Measurements from ENCODE around the gene PDIA5. TPM values are rescaled to one million over a fixed set of nuclear protein-coding genes. Genes with fewer than 3 reads are reported as not detected.

PDIA5 gene
- polyA plus RNA-seq, 1 donor from 2014 or later, result 1.4 TPM

DNA sequence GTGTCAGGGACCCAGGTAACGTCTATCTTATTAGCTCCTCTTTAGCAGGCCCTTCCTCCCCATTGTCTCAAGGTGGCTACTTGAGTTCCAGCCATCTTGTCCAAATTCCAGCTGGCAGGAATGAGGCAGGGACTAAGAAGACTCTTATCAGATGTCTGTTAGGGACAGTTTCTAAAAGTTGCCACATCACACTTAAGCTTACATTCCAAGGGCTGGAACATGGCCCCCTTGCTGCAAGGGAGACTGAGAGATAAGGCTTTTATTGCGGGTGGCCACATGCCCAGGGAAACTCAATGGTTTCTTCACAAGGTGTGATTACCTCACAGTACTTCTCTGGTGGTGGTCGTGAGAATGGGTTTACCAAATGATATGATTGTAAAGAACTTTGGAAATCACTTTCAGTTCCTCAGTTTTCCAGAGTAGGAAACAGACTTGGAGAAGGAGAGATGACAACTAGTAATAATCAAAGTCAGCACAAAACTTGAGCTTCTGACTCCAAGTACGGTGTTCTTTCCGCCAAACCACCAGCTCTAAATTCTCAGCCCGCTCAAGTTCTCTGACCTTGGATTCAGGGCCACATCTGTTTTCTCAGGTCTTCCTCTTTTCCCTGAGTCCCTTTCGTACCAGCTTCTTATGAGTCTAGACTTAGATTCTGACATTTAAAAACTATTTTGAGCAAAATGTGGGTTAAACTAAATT, 14.2 kb downstream of the PDIA5 start:
- no peak for TF ChIP-seq EP300 (conservative IDR thresholded peaks at IDR 0.05; ENCODE audit: poor library complexity, severe bottlenecking)
- TF ChIP-seq POLR2AphosphoS5 (IDR thresholded peaks at IDR 0.05), result no peak
- no peak for TF ChIP-seq MXI1 (conservative IDR thresholded peaks at IDR 0.05; ENCODE audit: poor library complexity, severe bottlenecking)
- TF ChIP-seq RAD21 (conservative IDR thresholded peaks at IDR 0.05), result no peak
- no peak for TF ChIP-seq TAF1 (IDR thresholded peaks at IDR 0.05; ENCODE audit: low read depth)
- TF ChIP-seq, protein P1, sequence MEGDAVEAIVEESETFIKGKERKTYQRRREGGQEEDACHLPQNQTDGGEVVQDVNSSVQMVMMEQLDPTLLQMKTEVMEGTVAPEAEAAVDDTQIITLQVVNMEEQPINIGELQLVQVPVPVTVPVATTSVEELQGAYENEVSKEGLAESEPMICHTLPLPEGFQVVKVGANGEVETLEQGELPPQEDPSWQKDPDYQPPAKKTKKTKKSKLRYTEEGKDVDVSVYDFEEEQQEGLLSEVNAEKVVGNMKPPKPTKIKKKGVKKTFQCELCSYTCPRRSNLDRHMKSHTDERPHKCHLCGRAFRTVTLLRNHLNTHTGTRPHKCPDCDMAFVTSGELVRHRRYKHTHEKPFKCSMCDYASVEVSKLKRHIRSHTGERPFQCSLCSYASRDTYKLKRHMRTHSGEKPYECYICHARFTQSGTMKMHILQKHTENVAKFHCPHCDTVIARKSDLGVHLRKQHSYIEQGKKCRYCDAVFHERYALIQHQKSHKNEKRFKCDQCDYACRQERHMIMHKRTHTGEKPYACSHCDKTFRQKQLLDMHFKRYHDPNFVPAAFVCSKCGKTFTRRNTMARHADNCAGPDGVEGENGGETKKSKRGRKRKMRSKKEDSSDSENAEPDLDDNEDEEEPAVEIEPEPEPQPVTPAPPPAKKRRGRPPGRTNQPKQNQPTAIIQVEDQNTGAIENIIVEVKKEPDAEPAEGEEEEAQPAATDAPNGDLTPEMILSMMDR (IDR thresholded peaks at IDR 0.05; ENCODE audit: poor library complexity, severe bottlenecking), result no peak
- TF ChIP-seq SMC3 (conservative IDR thresholded peaks at IDR 0.05; ENCODE audit: poor library complexity), result no peak
- TF ChIP-seq, protein P2, sequence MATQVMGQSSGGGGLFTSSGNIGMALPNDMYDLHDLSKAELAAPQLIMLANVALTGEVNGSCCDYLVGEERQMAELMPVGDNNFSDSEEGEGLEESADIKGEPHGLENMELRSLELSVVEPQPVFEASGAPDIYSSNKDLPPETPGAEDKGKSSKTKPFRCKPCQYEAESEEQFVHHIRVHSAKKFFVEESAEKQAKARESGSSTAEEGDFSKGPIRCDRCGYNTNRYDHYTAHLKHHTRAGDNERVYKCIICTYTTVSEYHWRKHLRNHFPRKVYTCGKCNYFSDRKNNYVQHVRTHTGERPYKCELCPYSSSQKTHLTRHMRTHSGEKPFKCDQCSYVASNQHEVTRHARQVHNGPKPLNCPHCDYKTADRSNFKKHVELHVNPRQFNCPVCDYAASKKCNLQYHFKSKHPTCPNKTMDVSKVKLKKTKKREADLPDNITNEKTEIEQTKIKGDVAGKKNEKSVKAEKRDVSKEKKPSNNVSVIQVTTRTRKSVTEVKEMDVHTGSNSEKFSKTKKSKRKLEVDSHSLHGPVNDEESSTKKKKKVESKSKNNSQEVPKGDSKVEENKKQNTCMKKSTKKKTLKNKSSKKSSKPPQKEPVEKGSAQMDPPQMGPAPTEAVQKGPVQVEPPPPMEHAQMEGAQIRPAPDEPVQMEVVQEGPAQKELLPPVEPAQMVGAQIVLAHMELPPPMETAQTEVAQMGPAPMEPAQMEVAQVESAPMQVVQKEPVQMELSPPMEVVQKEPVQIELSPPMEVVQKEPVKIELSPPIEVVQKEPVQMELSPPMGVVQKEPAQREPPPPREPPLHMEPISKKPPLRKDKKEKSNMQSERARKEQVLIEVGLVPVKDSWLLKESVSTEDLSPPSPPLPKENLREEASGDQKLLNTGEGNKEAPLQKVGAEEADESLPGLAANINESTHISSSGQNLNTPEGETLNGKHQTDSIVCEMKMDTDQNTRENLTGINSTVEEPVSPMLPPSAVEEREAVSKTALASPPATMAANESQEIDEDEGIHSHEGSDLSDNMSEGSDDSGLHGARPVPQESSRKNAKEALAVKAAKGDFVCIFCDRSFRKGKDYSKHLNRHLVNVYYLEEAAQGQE (IDR thresholded peaks at IDR 0.05; ENCODE audit: borderline replicate concordance), result no peak
- TF ChIP-seq EZH2 (IDR thresholded peaks at IDR 0.05; ENCODE audit: borderline replicate concordance, insufficient read depth, low read length, poor library complexity, severe bottlenecking), result no peak
- no peak overlapping the region for H2AFZ ChIP-seq (ENCODE audit: low read depth, low read length)
- no peaks in the 10 kb centered on the region for H3K9me2 ChIP-seq (ENCODE audit: insufficient read depth, low read length)
- H3K36me3 ChIP-seq (ENCODE audit: insufficient read depth, low read length), result no peaks in the 10 kb centered on the region
- no peaks in the 10 kb centered on the region for H3K9me3 ChIP-seq (ENCODE audit: low read length)
- H3F3A ChIP-seq (ENCODE audit: insufficient read depth, low read length, poor library complexity, severe bottlenecking), result no peaks in the 10 kb centered on the region
- H3K4me2 ChIP-seq (ENCODE audit: low read length), result no peak overlapping the region
- no peak overlapping the region for H3K9ac ChIP-seq (ENCODE audit: low read length)
- no peak overlapping the region for H3K27ac ChIP-seq (ENCODE audit: low read length)
- no peaks in the 10 kb centered on the region for H4K20me1 ChIP-seq (ENCODE audit: insufficient read depth)
- H3K27me3 ChIP-seq (ENCODE audit: insufficient read depth, low read depth, low read length), result no peaks in the 10 kb centered on the region
- no peak overlapping the region for H3K4me3 ChIP-seq (ENCODE audit: low read length)
- no peaks in the 10 kb centered on the region for H3K79me2 ChIP-seq (replicated peaks; ENCODE audit: insufficient read depth, low read length)

DNA sequence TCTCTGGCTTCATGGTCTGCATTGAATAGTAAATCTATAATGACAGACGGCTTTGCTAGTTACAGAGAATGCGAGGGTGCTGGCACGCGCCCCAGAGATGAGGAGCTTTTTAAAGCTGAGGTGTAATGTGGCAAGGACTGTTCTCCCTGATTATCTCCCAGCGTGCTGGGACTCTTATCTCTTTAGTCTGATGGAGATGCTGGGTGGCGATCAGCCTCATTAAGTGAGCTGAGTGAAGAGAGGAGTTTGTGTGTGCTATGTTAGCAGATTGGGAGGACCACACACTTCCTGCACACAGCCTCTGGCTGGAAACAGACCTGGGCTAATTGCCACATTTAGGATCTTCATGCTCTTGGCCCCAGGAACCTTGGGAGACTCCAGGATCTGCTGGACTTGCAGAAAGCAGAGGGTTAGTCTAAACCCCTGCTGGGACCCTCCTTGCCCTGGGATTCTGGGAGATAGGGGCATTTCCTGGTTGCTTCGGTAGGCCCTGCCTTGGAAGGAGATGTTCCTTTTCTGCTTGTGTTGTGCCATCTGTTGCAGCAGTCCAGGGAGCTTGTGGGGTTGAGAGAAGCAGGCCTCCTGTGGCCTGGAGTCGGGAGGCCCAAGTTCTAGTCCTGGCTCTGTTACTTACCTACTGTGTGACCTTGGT, 15.0 kb downstream of the PDIA5 start:
- H2AFZ ChIP-seq (ENCODE audit: low read depth, low read length), result no peak overlapping the region
- no peaks in the 10 kb centered on the region for H3F3A ChIP-seq (ENCODE audit: insufficient read depth, low read length, poor library complexity, severe bottlenecking)
- H3K9me2 ChIP-seq (ENCODE audit: insufficient read depth, low read length), result no peaks in the 10 kb centered on the region
- H3K27me3 ChIP-seq (ENCODE audit: insufficient read depth, low read depth, low read length), result no peaks in the 10 kb centered on the region
- H3K27ac ChIP-seq (ENCODE audit: low read length), result no peak overlapping the region
- H3K9ac ChIP-seq (ENCODE audit: low read length), result no peak overlapping the region
- H3K9me3 ChIP-seq (ENCODE audit: low read length), result no peaks in the 10 kb centered on the region
- no peak overlapping the region for H3K4me2 ChIP-seq (ENCODE audit: low read length)
- H3K79me2 ChIP-seq (replicated peaks; ENCODE audit: insufficient read depth, low read length), result no peaks in the 10 kb centered on the region
- H4K20me1 ChIP-seq (ENCODE audit: insufficient read depth), result no peaks in the 10 kb centered on the region
- H3K4me3 ChIP-seq (ENCODE audit: low read length), result no peak overlapping the region
- H3K36me3 ChIP-seq (ENCODE audit: insufficient read depth, low read length), result no peaks in the 10 kb centered on the region
- no peak for TF ChIP-seq SMC3 (conservative IDR thresholded peaks at IDR 0.05; ENCODE audit: poor library complexity)
- TF ChIP-seq, protein P2 (IDR thresholded peaks at IDR 0.05; ENCODE audit: borderline replicate concordance), result no peak
- TF ChIP-seq, protein P1 (IDR thresholded peaks at IDR 0.05; ENCODE audit: poor library complexity, severe bottlenecking), result no peak
- TF ChIP-seq EZH2 (IDR thresholded peaks at IDR 0.05; ENCODE audit: borderline replicate concordance, insufficient read depth, low read length, poor library complexity, severe bottlenecking), result no peak
- no peak for TF ChIP-seq TAF1 (IDR thresholded peaks at IDR 0.05; ENCODE audit: low read depth)
- no peak for TF ChIP-seq POLR2AphosphoS5 (IDR thresholded peaks at IDR 0.05)
- no peak for TF ChIP-seq MXI1 (conservative IDR thresholded peaks at IDR 0.05; ENCODE audit: poor library complexity, severe bottlenecking)
- TF ChIP-seq EP300 (conservative IDR thresholded peaks at IDR 0.05; ENCODE audit: poor library complexity, severe bottlenecking), result no peak
- no peak for TF ChIP-seq RAD21 (conservative IDR thresholded peaks at IDR 0.05)
